ENCODE data around the gene RFTN1.
"Not testable (repeated sequence)": the region's sequence is repeated elsewhere in the genome, so short reads cannot be mapped to it uniquely, and the experiment has no call there.

The RFTN1 gene

GRCh38 chr3:16494094-16494493 is 19.4 kb downstream of the RFTN1 start:
- FAIRE-seq = no peak

DNA sequence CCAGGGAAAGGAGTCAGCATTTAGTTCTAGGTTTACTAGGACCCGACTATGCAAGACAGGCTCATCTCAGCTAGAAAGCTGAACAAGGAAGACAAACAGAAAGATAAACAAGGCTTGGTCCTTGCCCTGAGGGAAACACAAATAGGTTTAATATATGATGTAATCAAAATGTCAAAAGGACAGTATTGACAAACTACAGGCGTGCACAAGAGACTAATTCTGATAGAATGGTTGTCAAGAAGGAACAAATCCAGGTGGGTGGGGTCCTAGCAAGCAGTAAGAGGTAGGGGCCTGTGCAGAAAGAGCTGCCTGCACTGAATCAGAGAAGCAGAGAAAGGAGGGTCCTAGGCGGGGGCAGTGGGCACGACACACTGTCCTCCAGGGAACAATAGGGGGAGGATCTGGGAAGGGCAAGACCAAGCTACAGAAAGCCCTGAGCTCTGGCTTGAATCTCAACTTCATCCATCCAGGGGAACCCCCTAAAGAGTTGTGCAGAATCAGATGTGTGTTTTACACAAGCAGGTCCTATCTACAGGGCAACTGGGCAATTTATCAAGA is 23.4 kb downstream of the RFTN1 start:
- no peak for DNase-seq (ENCODE audit: extremely low spot score, insufficient read length, low read depth)
- no peak for FAIRE-seq

More at GRCh38 chr3:16494094-16494493, 19.4 kb downstream of the RFTN1 start:
- no peak for DNase-seq (ENCODE audit: extremely low spot score, insufficient read length, low read depth)

GRCh38 chr3:16489326-16490061 is 24.0 kb downstream of the RFTN1 start:
- FAIRE-seq; DNase-seq (ENCODE audit: extremely low spot score, insufficient read length, low read depth): not testable (repeated sequence)

- DNase-seq (ENCODE audit: extremely low spot score, insufficient read length, low read depth) (no peak), FAIRE-seq (no peak)
These were observed 24.9 kb downstream of the RFTN1 start for GRCh38 chr3:16488637-16489036.

- FAIRE-seq (no peak), DNase-seq (ENCODE audit: extremely low spot score, insufficient read length, low read depth) (no peak)
These were observed 25.9 kb downstream of the RFTN1 start for GRCh38 chr3:16487511-16488175.

DNA sequence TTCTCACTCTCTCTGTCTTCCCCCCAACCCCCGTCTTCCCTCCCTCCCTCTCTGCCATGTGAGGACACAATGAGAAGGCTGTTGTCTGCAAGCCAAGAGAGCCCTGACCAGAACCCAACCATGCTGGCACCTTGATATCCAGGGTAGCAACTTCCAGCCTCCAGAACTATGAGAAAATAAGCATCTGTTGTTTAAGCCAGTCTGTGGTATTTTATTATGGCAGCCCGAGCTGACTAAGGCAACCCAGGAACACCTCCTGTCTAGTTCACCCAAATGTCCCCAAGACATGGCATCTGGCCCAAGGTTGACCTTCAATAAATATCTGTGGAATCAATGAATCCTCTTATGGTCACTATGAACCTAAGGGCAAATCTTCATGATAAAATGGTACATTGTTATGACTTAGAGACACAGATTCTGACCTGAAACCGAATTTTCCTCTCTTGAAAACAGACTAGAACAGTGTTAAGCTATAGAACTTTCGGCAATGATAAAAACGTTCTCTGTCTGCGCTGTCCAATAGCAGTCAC is 26.5 kb downstream of the RFTN1 start:
- DNase-seq (ENCODE audit: extremely low spot score, insufficient read length, low read depth) (no peak), FAIRE-seq (no peak)

GRCh38 chr3:16486201-16486600 is 27.3 kb downstream of the RFTN1 start:
- FAIRE-seq (no peak), DNase-seq (ENCODE audit: extremely low spot score, insufficient read length, low read depth) (no peak)

DNA sequence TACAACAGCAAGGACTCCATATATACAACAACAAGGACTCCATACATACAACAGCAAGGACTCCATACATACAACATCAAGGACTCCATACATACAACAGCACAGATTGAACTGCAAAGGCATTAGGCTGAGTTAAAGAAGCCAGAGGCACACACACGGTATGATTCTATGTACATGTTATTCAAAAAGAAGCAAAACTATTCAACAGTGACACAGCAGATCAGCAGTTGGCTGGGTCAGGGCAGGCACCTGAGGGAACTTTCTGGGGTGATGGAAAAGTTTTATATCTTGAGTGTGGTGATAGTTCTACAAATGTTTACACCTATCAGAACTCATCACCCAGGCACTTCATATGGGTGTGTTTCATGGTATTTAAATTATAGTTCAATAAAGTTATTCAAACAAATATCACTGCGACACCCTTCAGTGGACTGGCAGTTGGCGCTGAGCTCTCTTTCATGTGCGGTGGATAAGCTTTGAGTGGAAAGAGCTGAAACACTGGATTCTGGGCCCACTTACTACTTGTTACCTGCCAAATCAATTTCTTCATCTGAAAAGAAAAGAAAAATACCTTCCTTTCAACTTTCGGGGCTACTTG is 28.0 kb downstream of the RFTN1 start:
- DNase-seq (ENCODE audit: extremely low spot score, insufficient read length, low read depth) = no peak
- no peak for FAIRE-seq

- FAIRE-seq = no peak
- no peak for DNase-seq (ENCODE audit: extremely low spot score, insufficient read length, low read depth)
These were observed 28.5 kb downstream of the RFTN1 start for GRCh38 chr3:16484984-16485383.

GRCh38 chr3:16484216-16484615 is 29.3 kb downstream of the RFTN1 start:
- FAIRE-seq (no peak), DNase-seq (ENCODE audit: extremely low spot score, insufficient read length, low read depth) (no peak)

GRCh38 chr3:16482770-16483531 is 30.5 kb downstream of the RFTN1 start:
- peak; percentile 65 for FAIRE-seq
- no peak for DNase-seq (ENCODE audit: extremely low spot score, insufficient read length, low read depth)

- FAIRE-seq (peak; percentile 61), DNase-seq (ENCODE audit: extremely low spot score, insufficient read length, low read depth) (no peak)
These were observed 31.2 kb downstream of the RFTN1 start for GRCh38 chr3:16482194-16482769.

- FAIRE-seq (no peak), DNase-seq (ENCODE audit: extremely low spot score, insufficient read length, low read depth) (no peak)
These were observed 32.0 kb downstream of the RFTN1 start for GRCh38 chr3:16481546-16481897.

DNA sequence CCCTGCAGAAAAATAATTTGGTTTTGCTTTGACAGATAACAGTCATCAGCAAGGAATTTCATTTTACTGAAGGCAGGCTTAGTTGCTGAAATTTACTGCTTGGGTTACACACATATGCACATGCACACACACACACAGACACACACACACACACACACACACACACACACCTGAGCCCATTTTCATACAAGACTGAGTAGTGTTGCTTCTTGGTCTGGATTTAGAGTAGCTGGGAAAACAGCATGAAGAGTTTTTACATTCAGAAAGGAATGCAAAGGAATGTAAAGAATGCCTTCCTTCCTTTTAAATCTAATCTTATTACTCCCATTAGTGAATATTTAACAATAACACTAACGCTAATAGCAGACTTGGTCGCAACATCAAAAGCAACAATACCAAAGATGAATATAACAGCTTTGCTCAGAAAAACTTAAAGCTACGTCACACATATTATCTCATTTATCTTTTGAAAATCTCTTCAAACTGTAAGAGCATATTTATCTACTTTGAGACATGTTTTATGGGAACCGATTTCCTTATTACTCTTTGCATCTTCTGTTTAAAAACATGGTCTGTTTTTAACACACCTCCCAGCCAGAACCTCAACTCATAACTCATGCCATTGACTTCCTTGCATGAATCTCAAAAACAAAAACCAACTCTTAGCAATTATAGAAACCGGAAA is 32.5 kb downstream of the RFTN1 start:
- DNase-seq (ENCODE audit: extremely low spot score, insufficient read length, low read depth) = no peak
- FAIRE-seq = peak; percentile 82

- no peak for FAIRE-seq
- no peak for DNase-seq (ENCODE audit: extremely low spot score, insufficient read length, low read depth)
These were observed 35.0 kb downstream of the RFTN1 start for GRCh38 chr3:16478516-16478915.

DNA sequence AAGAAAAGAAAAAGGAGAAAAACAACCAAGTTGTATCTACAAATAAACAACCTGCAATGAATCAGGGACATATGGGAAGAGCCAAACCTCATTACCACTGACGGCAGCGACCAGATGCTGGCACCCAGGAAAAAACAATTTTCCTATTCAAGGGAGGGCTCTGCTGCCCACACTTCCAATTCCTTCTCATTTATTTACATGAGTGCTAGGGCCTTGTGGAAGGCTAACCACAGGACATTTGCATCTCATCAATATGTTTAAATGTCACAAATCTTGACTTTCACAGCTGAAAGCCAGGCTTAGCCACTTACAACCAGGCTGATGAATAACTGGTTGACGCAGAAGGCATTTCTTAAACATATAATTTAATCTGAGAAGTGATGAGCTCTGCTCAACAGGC is 36.0 kb downstream of the RFTN1 start:
- no peak for FAIRE-seq

DNA sequence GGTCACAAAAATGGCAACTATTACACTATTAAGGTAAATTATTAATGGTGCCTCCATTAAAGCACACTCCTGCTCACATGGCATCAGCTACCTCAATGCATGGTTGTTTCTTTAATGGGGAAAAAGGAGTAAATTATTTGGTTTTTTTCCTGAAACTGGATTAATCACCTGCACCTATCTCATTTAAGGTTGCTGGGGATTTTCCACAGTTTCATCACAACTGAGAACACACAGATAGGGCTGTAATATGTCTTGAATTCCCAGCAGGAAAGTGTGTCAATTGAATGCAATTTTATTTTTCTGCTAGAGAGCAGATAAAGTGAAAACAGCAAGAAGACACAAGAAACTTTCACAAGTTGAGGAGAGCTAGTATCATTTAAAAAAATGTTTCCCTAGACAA is 36.4 kb downstream of the RFTN1 start:
- FAIRE-seq = no peak
- no peak for DNase-seq (ENCODE audit: extremely low spot score, insufficient read length, low read depth)

More for the DNA sequence above, 36.0 kb downstream of the RFTN1 start:
- no peak for DNase-seq (ENCODE audit: extremely low spot score, insufficient read length, low read depth)

DNA sequence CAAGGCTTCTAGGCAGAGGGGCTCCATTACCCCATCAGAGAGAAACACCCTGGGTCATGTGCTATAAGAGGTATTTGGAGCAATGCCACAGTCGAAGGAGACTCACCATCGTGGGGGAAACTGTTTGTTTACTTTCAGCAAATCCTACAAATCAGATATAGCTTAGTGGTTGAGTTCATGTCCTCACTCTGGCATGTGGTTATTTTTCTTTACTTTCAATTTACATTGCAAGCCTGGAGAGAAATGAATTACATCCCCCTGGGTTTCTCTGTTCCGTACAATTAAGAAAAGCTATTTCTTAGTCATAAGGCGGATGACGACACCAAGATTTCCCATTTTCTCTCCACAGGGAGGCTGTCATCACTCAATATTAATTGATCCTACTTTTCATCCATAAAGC is 36.9 kb downstream of the RFTN1 start:
- DNase-seq (ENCODE audit: extremely low spot score, insufficient read length, low read depth) (no peak), FAIRE-seq (peak; percentile 54)

GRCh38 chr3:16475766-16476165 is 37.7 kb downstream of the RFTN1 start:
- DNase-seq (ENCODE audit: extremely low spot score, insufficient read length, low read depth) = no peak

More at GRCh38 chr3:16475766-16476165, 37.7 kb downstream of the RFTN1 start:
- no peak for FAIRE-seq

All from GM18507 (cell line).